HG03097 (cell line): ENCODE results near the gene MRPL38.
A peak's percentile ranks its signal among the peaks of the same experiment; 100 is the strongest.
"Not testable (repeated sequence)": the region's sequence is repeated elsewhere in the genome, so short reads cannot be mapped to it uniquely, and the experiment has no call there.

Source experiments
- ATAC-seq: cut with Tn5 transposase; IDR thresholded peaks from one replicate; pipeline ENCODE4 v1.9.1; 2021; ENCODE audit not compliant: unreplicated experiment, low FRiP score

MRPL38 gene

DNA sequence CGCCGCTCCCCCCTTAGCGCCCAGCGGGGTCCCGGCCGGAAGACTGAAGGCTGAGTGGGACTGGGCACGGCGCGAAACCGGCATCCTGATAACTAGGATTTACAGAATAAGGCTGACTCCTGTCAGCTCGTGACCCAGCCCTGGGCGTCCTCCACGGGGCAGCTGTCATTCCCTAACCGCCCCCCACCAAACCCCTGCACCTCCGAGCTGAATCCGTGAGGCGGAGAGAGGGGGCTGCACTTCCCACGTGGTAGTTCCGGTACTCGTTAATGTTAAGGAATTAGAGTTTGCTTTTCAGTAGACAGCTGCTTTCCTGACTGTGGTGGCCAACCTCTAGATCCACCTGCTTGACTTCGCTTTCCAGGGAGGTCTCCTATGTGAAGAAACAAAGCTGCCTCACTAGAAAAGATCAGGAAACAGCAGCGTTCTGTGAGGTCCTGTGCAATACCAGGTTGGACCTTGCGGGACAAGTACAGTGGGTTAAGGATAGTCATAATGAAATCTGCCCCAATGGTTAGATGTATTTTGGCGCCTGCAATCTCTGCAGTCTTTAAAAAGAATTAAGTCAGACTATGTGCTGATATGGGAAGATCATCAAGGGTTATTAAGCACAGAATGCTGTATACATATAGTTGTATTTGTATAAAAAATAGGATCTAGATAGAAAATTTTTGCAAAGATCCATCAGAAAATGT lies 48.5 kb downstream of the MRPL38 start:
- peak; percentile 4 for ATAC-seq

DNA sequence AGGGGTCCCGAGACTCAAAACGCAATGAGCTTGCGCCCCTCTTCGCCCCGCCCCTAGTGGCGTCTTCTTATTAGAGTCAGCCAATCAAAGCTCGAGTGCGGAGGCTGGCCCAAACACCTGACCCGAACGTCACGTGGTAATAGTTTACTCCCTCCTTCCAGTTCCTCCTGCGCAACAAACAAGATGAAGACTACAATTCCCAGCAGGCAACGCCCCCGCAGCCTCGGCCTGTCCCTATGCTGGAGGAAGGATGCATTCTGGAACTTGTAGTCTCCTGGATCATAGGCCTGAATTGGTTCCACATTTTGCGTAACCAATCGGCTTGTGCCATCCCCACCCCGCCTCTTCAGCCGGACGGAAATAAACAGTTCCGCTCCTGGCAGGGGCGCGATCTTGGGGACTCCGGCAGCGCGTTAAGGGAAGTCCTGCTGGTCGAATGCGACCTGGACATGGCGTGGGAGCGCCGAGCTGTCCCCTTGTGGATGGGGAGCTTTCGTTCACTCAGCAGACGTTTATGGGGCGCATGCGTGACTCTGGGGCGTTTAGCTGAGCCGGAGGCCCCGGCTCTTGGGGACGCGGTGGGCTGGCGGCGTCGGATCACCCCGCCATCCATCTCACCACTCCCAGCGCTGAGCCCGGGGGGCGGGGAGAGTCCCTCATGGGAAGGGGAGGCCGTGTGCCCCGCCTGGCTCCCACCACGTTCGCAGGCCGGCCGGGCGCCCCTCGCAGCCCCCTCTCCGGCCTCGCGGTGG lies 49.2 kb downstream of the MRPL38 start, which contains the start of gene WBP2:
WBP2 (minus strand) TSS at position 26 of the 752 bp plus-strand sequence. CDS start 38 bp downstream, outside the sequence.
- peak; percentile 87 for ATAC-seq

DNA sequence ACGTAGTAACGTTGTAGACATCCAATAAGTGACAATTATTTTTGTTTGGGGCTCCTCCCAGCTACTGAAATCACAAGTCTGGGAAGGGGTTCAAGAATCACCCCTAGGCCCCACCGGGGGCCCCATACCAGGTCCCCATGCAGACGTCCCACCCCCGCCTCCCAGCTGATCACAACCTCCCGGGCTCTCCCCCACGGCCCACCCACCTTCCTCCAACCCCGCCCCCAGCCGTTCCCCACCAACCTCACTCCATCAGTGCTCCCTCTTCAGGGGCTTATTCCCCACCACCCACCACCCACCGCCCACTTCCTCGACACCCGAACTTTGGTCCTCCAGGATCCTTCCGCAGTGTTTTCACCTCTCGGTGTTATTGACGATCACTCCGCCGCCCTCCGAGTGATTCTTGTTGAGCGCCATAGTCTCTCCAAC lies 49.8 kb downstream of the MRPL38 start:
- ATAC-seq: no peak

DNA sequence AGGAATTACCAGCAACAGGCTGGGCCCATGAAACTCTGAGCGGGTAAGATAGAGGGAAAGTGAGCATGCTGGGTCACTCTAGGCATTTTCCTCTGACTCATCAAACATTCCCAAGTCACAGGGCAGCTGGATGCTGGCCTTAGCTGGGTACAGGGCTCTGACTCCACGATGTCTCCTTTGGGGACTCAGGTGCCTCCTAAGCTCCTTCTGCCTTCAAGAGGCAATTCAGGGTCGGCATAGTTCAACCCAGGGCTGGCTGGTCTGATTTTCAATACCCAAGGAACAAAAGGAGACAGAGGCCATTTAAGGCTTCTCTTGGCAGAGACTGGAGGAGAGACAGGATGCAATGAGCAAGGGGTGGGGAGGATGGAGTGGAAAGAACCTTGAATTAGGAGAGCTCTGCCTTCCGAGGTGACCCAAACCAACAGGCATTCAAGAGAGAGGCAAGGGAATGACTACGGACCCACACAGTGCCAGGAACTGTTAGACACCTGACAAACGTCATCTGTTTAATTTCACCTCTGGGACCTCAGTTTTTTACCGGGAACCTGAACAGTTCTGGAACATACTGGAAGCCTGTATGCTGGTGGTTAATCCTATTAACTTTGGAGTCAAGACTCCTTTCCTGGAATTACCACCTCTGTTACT lies 50.5 kb downstream of the MRPL38 start:
- ATAC-seq: no peak

DNA sequence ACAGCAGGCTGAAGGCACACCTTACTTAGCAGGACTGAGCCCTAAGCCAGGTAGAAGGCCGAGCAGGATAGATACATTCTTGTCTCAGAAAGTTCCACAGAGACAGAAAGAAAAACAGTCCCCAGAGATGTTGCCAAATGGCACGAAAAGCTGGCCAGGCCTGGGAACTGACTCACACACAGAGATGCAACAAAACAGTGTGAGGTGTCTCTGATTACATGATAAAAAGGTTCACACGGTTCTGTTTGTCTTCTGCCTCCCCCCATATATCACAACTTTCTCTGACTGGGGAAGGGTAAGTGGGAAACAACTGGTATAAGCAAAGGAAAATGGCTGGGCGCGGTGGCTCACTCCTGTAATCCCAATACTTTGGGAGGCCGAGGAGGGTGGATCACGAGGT lies 51.3 kb downstream of the MRPL38 start:
- ATAC-seq: no peak

DNA sequence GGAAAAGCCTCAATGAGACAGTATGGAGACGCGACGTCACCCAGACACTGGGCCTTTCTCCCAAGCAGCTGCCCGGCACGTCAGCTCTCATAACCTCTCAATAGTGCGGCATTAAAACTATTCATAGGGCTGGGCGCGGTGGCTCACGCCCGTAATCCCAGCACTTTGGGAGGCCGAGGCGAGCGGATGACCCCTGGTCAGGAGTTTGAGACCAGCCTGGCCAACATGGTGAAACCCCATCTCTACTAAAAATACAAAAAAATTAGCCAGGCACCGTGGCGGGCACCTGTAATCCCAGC lies 53.0 kb downstream of the MRPL38 start:
- not testable (repeated sequence) for ATAC-seq

DNA sequence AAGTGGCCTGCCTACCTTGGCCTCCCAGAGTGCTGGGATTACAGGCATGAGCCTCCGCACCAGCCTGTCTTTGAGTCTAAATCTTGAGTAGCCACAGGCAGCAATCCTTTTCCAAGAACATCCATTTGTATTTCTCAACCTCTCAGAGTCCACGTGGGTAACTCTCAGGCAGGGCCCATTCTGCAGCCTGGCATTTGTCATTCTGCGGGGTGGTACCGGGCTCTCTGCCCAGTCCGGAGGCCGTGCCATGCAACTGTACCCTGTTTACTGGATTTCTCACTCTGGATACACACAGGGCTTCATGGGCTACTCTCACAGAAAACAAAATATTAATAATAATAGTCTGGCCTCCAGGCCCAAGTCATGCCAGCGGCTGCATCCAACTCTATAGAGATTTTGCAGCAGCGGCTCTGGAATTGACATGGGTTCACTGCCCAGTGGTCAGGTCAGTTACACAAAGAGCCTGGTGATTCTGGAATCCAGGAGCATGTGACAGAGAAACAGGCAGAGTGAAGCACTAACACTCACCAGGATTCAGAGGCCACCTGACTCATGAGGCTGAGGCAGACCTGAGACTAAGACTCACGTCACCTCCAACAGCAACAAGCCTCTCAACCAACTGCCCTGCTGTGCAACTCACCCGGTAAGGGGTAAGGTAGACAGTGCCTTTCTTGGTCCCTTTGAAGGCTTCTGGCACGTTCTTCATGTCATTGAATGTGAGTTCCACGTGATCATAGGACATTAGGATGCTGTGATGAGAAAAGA lies 53.6 kb downstream of the MRPL38 start:
- ATAC-seq: no peak

DNA sequence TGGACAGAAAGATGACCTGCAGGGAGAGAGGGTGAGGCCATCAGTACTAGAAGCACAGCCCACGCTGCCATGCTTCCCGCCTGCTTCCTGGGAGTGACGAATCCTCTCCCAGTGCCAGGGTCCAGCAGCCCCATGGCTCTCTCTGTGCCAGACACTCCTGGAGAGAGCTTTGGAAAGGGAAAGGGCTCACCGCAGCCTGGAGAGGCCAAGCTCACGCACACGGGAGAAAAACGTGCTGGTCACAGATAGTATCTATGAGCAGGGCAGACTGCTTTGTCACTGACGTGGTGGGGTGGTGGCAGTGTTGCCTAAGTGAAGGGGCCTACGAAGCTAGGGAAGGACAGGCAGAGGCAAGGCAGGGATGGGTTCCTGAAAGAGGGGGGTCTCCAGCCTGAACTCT lies 55.0 kb downstream of the MRPL38 start:
- no peak for ATAC-seq

DNA sequence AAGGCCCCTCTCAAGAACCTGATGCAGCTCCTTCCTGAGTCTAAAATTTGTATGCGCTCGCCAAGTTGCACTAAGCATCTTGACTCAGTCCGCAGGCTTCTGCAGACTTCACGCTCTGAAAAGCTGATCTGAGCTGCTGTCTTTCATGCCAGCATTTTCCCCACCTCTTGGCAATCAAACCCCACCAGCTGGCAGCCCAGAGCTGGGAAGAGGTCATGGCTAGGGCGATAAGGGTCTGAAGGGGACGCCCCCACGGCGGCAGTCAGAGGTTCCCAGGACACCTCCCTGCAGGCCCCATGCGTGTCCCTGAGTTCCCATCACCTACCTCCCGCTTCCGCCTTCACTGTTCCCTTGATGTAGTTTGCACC lies 55.4 kb downstream of the MRPL38 start:
- no peak for ATAC-seq
